Activated CD8-positive, alpha-beta memory T cell treated with anti-CD3 and anti-CD28 coated beads for 36 hours (primary cell): ENCODE results near the gene SERINC3. TPM values are rescaled to one million over a fixed set of nuclear protein-coding genes. Genes with fewer than 3 reads are reported as not detected.

Experiments used
- CTCF ChIA-PET: fragments of 350-600 bp; sonication (Branson Sonifier 250); formaldehyde crosslinking; loops from one replicate; lab custom pipeline; 2021; ENCODE audit warnings: antibody characterized with exemption; lab: Charles Lee
- POLR2A ChIA-PET: fragments of 350-600 bp; sonication (Branson Sonifier 250); formaldehyde crosslinking; loops from one replicate; lab custom pipeline; 2021; ENCODE audit warnings: antibody characterized with exemption; lab: Charles Lee
- total RNA-seq, 2 experiments: library from RNA; stranded (reverse); gene quantifications; one replicate each; pipeline ENCODE4 v1.2.3, GENCODE V29; 2021

Gene SERINC3
- total RNA-seq, 2 experiments from 2014 or later: 54.7 to 57.0 TPM

DNA sequence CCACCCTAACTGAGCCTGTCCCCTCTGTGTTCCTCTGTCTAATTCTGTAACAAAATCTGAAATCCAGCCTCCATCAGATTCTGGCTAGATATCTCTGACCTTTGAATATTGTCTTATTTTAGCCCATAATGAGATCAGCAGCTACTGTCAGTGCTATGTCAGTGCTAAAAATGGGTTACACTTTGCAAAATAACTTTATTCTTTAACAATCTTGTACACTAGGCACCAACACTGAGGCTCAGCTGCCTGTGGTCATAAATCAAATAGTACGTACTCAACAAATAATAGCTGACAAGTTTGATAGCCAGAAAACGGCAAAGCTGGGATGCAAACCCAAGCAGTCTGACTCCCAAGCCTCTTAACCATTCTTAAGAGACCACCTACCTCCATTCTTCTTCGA is 24.1 kb downstream of the SERINC3 start:
- CTCF ChIA-PET: no interaction called here
- POLR2A ChIA-PET: no interaction called here

DNA sequence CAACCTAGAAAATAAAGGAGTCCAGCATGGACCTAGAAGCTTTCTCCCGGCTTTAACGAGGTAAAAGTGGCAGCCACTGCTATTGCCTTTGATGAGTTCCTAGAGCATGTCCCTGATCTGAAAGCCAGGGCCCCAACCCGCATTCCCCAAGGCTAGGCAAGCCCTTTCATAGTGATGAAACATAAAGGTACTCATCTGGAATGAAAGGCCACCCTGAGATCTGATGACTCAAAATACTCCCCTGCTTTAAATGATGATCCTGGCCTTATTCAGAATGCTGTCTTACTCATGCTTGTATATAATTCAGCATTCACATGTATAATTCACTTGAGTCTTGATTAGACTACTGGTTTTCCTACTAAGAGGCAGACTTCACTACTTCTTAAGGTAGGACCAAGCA is 24.9 kb downstream of the SERINC3 start:
- CTCF ChIA-PET: interaction anchor here (0.6 kb wide), 1 partner anchor 157 kb away, joined by 3 read pairs; no protein-coding TSS in a partner anchor
- POLR2A ChIA-PET: no interaction called here

DNA sequence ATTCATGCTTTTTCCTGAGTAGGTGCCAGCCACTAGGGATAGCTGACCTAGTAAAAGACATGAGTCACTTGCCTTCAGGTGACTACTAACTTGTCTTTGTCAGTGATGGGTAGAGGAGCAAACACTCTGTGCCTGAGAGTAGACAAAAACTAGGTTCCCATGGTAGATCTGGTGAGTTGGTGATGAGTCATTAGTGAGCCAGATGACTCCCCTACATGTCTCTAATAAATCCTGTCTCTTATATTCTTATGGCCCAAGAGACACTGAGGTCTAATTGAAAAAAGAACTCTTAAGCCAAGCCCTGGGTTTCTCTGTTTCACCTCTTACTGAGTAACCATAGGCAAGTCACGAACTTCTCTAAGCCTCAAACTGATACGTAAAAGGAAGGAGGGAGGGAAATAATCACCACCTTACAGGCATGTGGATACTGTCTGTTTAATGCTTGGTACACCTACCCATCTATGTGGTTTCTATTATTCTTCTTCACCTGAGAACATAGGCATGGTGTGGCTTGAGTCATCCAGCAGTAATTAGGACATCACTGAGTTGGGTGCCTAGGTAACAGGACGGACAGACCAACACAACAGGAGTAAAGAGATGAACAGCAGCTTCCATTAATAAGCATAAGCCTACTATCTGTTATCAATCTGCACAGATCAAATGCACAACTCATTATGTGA is 25.9 kb downstream of the SERINC3 start:
- POLR2A ChIA-PET: interaction anchor here (0.5 to 1.5 kb wide), 2 partner anchors 10 to 20 kb away, joined by 3 to 5 read pairs; partner anchors contain the start of gene TTPAL
- CTCF ChIA-PET: no interaction called here

DNA sequence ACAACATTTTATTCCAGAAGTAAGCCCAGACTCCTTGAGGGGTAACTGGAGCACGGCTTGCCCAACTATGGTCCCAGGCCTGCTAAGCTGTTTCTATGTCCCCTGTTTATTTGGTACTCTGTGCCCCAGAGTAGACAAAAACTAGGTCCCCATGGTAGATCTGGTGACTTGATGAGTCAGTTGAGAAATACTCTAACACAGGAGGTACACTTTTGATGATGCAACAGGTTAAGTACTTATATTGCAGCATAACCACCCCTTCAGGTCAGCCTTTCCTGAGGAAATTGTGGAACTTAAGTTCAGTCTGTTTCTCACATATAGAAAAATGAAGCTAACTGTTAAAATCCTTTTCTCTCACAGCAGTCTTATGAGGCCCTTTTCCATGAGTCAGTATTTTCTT is 26.6 kb downstream of the SERINC3 start:
- CTCF ChIA-PET: interaction anchor here (0.6 to 1.0 kb wide), 2 partner anchors 19 to 299 kb away, joined by 3 read pairs; no protein-coding TSS in a partner anchor
- POLR2A ChIA-PET: interaction anchor here (1.5 kb wide), 1 partner anchor 19 kb away, joined by 5 read pairs; the partner anchor contains the start of gene TTPAL

DNA sequence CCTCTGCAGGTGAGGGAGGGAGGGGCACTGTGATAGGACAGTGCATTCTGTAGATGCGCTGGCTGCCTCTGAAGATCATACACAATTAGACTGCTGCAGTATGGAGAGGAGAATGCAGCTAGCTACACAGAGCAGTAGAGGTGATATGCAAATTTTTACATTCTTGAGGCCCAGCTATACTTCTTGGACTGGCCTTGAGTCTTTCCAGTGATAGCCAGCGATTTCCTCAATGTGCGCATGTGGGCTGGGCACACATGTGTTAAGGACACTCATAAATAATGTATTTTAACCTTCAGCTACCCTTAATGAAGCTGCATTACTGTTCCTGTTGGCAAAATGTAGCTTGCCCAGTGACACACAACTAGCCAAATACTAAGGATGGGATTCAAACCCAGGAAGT is 27.2 kb downstream of the SERINC3 start:
- CTCF ChIA-PET: interaction anchor here (0.6 to 1.0 kb wide), 2 partner anchors 19 to 298 kb away, joined by 3 read pairs; no protein-coding TSS in a partner anchor
- POLR2A ChIA-PET: interaction anchor here (1.5 kb wide), 1 partner anchor 19 kb away, joined by 5 read pairs; the partner anchor contains the start of gene TTPAL

DNA sequence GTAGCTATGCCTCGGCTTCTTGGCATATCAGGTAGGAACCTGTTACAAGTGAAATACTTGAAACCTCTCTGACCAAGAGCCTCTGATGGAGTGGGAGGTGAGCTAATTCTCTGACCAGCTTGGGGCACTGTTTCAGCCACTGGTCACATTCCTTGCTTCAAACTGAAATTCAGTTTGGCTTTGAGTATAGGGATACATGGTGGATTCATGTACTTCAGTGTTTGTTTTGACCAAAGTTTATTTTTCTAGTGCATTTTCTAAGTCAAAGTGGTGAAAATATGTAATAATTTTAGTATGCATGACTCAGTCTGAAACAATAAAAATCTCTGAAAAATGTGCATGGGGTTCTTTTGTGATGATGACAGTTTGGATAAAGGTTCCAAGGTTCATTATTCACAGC is 27.6 kb downstream of the SERINC3 start:
- ChIA-PET CTCF (interaction anchor here (1.0 kb wide), 1 partner anchor 18 kb away, joined by 3 read pairs; no protein-coding TSS in a partner anchor), POLR2A (no interaction called here)

DNA sequence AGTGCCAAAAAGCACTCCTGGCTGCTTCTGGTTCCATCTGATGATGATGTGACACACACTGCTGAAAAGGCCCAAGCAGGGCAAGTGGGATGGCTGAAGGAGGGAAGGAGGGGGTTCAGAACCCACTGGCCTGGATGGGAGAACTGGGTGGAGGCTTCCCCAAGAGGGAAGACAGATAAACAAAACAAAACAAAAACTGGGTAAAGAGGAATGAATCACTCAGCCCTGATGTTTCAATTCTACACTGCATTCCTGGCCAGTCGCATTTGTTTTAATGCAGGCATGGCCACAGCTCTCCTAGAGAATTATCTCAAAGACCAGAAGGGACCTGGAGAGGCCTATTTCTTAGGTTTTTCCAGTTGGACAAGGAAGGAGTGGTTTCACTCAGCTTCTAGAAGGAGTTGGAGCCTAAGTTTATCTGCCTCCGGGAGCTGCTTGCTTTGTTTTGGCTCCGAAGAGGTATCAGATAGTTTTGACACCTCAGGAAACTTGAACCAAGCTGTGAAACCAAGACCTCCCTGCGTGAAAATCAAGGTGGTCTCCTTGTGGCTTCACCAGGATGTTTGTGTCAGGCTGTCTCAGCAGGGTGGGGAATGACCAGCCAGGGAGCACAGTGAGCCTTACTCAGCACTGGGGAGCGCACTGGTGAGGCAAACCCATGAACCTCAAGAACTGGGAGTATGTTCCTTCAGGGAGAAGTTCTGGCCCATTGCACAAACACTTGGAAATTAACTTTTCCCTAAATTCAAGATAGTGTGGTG is 30.1 kb downstream of the SERINC3 start:
- CTCF ChIA-PET: no interaction called here
- POLR2A ChIA-PET: no interaction called here

DNA sequence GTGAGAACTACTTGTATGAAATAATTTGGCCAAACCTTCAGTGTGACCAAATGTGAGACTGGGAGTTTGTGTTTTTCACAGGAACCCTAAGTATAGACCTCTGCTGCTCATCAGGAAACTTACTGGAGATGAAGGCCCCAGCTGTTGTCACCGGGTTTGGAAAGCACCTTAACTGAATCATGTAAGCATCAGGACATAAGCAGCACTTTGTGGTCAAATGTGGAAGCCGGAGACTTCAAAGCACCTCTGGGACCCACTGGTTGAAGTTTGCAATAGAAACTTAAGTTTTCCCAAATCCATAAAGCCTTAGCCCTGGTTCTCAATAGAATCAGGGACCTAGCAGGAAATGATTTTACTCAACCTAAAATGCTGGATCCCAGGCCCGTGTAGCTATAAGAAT is 31.9 kb downstream of the SERINC3 start:
- ChIA-PET CTCF (no interaction called here), POLR2A (no interaction called here)

DNA sequence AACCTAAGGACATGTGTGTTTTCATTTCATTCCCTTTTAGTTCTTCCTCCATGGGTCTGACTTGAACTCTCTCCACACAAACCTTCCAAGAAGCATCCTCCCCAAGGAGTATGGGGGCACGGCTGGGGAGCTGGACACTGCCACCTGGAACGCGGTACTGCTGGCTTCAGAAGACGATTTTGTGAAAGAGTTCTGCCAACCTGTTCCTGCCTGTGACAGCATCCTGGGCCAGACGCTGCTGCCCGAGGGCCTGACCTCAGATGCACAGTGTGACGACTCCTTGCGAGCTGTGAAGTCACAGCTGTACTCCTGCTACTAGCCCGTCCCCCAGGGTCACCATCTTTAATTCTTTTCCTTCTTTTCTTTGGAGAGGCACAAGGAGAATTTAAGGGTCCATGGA is 32.6 kb downstream of the SERINC3 start:
- POLR2A ChIA-PET: no interaction called here
- CTCF ChIA-PET: interaction anchor here (0.8 kb wide), 1 partner anchor 274 kb away, joined by 3 read pairs; no protein-coding TSS in a partner anchor

DNA sequence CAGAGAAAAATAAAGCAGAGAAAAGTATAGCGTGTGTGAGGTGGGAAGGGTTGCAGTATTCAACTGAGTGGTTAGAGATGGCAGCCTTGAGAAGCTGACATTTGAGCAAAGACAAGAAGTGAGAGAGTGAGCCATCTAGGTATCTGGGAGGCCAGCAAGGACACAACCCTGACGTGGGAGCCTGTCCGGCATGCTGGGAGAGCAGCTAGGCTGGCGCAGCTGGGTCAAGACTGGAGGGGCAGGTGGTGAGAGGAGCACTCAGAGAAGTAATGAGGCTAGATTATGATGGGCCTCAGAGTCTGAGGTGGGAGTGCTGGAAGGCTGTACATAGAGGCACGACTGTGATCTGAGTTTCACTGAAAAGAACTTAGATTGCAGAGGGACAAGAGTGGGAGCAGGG is 33.3 kb downstream of the SERINC3 start:
- POLR2A ChIA-PET: no interaction called here
- CTCF ChIA-PET: no interaction called here

DNA sequence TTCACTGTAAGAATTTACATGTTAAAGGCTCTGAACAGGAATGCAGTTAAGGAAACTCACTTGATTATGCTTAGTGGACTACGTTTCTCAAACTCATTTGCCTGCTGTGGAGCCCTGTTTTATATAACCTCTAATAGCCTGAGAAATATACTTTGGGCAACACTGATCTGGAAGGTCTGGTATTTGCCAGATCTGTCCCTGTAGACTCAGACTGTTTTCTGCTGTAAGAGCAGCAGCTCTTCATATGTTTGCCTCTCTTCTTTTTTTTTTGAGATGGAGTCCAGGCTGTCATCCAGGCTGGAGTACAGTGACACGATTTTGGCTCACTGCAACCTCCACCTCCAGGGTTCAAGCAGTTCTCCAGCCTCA is 36.1 kb downstream of the SERINC3 start:
- CTCF ChIA-PET: no interaction called here
- POLR2A ChIA-PET: interaction anchor here (1.2 kb wide), 1 partner anchor 10 kb away, joined by 3 read pairs; the partner anchor contains the start of gene TTPAL

DNA sequence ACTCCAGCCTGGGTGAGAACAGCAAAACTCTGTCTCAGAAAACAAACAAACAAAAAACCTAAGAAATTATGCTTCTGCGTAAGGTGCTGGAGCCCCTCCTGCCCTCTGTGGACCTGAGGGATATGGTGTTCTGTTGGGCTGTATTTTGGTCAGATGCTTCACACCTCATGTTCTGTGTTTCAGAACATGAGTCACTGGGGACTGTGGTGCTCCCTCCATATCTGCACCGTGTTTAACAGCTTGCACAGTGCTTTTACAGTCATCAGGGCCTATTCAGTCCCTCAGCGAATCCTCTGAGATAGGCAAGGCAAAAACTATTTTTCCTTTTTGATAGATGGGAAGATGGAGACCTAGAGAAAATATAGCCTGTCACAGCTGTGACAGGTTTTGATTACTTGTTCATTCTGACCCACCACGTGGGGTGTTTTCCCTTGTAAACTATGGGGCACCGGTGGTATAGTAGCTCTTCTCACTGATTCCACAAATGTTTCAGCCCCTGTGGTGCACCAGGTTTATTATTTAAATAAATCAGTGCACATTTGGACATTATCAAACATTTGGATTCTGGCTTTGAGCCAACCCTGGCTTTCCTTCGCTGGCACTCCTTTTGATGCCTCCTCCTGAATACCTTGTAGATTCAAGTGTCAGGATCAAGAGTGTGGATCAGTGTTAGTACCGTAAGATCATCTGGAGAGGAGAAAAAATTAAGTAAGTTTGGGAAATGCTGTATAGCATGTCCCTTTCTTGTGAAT is 36.6 kb downstream of the SERINC3 start:
- POLR2A ChIA-PET: interaction anchor here (1.2 kb wide), 1 partner anchor 10 kb away, joined by 3 read pairs; the partner anchor contains the start of gene TTPAL
- CTCF ChIA-PET: no interaction called here

DNA sequence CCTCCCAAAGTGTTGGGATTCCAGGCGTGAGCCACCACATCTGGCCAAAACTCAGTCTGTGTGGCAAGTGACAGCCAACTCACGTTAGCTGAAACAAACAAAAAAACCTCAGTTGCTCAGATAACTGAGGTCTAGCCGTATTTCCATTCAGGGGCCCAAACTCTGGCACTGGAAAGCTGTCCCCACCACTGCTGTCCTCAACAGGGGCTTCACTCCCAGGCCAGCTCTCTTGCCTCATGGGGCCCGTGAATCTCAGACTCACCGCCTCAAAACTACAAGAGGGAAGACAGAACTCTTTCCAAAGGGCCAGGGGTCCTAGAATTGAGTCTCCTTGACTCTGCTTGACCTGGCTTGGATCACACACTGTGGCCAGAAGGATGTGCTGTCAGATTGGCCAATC is 38.8 kb downstream of the SERINC3 start:
- POLR2A ChIA-PET: no interaction called here

DNA sequence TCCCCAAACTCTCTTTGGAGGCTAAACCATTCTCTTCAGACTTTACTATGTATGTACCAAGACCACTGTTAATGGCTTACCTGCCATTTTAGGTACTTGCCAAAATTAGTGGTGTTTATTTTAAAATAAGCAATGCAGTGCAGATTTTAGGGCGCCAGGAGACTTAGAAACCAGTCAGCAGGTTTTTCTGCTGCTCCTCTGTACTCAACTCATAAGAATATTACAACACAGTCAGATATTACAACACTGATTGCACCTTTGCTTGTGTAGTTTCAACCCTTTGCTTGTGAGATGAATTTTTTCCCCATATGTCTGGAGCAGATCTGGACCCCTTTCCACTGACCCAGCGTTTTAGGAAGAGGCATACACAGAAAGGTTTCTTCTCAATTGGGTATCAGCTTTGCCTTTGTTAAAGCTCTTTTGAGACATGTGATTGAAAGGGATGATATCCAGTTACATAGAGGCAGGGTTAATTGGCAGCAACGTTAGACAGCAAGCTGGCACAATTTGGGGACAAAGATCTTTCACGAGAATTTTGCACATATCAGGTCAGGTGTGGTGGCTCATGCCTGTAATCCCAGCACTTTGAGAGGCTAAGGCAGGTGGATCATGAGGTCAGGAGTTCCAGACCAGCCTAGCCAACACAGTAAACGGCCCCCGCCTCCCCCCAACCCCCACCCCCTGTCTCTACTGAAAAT is 40.0 kb downstream of the SERINC3 start:
- ChIA-PET CTCF (no interaction called here), POLR2A (interaction anchor here (0.7 kb wide), 1 partner anchor 36 kb away, joined by 3 read pairs; no protein-coding TSS in a partner anchor)

More for the DNA sequence above, 38.8 kb downstream of the SERINC3 start:
- CTCF ChIA-PET: no interaction called here

DNA sequence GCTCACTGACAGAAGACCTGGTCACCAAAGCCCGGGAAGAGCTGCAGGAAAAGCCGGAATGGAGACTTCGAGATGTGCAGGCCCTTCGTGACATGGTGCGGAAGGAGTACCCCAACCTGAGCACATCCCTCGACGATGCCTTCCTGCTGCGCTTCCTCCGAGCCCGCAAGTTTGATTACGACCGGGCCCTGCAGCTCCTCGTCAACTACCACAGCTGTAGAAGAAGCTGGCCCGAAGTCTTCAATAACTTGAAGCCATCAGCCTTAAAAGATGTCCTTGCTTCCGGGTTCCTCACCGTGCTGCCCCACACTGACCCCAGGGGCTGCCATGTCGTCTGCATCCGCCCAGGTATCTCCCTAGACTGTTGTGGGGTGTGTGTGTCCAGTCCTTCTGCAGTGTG is 41.8 kb downstream of the SERINC3 start:
- CTCF ChIA-PET: no interaction called here
- POLR2A ChIA-PET: no interaction called here

DNA sequence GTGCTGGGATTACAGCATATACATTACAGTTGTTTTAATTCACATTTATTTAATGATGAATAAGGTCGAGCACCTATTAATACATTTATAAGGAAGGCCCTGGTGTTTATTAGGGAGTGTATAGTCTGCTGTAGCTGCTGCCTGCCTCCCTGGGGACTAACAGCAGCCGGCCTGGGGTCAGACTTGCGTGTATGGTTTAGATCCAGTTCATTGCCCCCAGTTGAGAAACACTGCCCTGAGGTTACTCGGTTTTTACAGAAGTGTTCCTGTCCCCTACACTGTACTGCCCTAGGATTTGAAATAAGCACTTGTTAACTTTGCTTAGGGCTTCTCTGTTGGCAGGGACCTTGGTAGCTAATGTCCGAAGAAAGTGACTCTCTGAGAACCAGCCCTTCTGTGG is 42.2 kb downstream of the SERINC3 start:
- POLR2A ChIA-PET: no interaction called here

DNA sequence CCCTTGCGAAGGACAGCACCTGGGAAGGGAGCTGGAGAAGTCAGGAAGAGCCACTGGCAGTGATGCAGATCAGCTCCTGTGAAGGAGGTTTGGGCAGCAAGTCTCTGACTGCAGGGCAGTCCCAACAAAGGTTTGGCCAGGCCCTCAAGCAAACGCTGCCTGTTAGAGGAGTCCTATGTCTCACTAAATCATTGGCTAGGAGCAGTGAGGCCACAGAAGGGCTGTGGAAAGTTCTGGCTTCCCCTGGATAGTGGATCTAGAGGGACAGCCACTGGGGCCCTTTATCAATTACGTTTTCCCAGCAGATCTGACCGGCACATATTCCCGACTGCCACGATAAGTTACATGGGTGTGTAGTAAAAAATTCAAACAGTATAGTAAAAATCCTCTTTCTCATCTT is 43.7 kb downstream of the SERINC3 start:
- POLR2A ChIA-PET: no interaction called here
- CTCF ChIA-PET: no interaction called here

More for the DNA sequence above, 42.2 kb downstream of the SERINC3 start:
- CTCF ChIA-PET: interaction anchor here (0.6 kb wide), 1 partner anchor 168 kb away, joined by 3 read pairs; no protein-coding TSS in a partner anchor

DNA sequence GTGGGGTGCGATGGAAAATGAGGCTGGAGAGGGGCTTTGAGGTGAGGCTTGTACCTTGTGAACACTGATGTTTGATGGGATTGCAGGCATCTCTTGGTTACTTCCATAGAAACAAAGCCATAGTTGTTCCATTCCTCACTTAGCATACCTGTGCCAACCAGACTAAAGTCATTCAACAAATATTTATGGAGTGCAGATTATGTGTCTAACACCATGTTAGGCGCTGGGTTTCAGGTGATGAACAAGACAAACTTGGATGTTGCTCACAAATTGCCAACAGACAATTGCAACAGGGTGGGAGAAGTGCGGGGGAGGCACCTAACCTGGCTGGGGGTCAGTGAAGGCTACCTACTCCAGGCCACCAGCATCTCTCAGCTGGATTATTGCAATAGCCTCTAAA is 44.7 kb downstream of the SERINC3 start:
- CTCF ChIA-PET: no interaction called here
- POLR2A ChIA-PET: no interaction called here
